Stimulated activated CD4-positive, alpha-beta T cell treated with anti-CD3 and anti-CD28 coated beads, Interleukin-12 subunit alpha, Interleukin-12 subunit beta, amount 100 ng/mL, for 4 hours (primary cell): ENCODE measurements around the gene CPED1.
"Not testable (repeated sequence)": the region's sequence is repeated elsewhere in the genome, so short reads cannot be mapped to it uniquely, and the experiment has no call there.

ENCODE experiments used
- DNase-seq: peaks from one replicate; pipeline ENCODE4 v3.0.0-alpha.2; 2020

CPED1 gene

GRCh38 chr7:120981888-120982615 lies 6.5 kb upstream of the CPED1 start:
- DNase-seq: no peak

- DNase-seq: not testable (repeated sequence)
Measured at GRCh38 chr7:120983592-120983991, 4.9 kb upstream of the CPED1 start.

DNA sequence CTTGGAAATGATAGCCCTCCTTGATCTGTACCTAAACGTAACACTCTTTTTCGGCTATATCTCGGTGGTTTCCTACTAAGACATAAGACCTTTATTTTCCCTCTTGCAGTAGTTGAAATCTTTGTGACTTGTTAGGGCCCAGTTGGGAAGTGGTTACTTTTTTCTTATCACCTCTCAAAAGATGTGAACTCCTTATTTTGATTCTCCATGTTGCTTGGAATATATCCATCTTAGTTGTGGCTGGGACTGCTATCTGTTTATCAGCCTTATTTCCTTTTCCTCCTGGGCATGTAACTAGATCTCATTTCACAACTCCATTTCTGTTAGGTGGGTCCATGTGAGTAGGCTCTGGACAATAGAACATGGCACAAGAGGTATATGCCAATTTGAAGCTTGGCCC lies 4.1 kb upstream of the CPED1 start:
- DNase-seq: no peak

DNA sequence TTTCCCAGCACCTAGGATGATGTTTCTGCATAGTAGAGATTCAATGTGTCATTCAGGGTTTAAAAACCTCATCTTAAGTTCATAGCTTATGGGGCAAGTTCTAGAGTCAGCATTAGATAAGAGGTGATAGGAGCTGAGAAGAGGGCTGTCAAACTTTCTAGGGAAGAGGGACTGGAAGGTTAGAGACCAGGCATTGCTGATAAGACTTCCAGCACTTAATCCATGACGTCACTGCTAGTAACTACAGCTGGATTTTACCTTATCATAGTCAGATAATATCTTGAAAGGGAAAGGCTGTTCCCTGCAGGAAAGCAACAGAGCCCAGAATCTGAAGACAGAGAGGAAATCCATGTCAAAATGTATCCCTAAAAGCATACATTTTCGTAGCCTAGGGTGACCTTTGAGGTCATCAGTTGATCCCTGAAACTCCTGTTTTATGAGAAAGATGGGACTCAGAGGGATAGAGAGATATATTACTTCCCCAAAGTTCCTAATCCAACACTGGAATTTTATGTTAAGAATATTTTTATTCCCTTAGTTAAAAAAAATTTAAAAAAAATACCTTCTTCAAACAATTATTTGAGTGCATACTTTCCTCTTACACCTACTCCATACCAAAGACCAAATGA lies 3.3 kb upstream of the CPED1 start:
- no peak for DNase-seq

GRCh38 chr7:120985839-120986238 lies 2.7 kb upstream of the CPED1 start:
- no peak for DNase-seq

GRCh38 chr7:120986650-120987049 lies 1.9 kb upstream of the CPED1 start:
- no peak for DNase-seq

- DNase-seq: no peak
Measured at GRCh38 chr7:120987280-120987679, 1.2 kb upstream of the CPED1 start.

DNA sequence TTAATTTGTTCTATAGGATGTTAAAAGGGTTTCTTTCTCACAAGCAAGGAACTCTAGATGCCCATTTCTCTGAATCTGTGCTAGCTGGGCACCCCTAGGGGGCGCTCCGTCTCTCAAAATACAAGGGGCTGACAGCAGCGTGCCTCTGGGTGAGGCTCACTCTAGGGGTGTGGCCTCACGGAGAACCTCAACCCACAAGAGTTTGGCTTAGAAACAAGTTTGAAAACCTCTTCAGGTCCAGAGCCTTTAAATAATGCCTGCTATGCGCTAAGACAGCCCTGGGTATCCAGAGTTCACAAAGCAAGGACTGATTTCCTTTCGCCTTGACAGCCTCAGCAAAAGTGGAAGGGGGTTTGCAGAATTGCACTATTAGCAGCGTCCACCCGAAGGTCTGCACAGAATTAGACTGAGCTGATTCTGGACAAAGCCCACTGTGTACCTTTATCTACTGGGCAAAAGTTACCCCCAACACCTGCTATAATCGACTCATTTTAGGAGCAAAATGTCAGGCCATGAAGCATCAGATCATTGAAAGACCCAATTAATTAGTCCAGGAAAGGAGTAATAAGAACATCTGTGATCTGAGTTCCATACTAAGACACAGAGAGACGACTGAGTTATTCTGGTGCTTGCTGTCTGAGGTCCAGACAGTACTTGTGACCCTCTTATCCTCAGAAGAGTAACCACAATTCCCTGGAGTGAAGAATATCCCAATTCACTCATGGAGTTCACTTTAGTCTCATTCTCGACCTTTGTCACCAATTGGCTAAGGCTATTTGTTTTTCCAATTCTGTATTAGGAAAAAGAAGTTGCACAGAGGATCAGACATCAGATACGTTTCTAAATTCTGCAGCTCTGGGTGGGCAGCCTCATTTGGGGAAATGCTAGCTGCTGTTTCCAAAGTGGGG lies 574 bp upstream of the CPED1 start:
- DNase-seq: peak; percentile 80

DNA sequence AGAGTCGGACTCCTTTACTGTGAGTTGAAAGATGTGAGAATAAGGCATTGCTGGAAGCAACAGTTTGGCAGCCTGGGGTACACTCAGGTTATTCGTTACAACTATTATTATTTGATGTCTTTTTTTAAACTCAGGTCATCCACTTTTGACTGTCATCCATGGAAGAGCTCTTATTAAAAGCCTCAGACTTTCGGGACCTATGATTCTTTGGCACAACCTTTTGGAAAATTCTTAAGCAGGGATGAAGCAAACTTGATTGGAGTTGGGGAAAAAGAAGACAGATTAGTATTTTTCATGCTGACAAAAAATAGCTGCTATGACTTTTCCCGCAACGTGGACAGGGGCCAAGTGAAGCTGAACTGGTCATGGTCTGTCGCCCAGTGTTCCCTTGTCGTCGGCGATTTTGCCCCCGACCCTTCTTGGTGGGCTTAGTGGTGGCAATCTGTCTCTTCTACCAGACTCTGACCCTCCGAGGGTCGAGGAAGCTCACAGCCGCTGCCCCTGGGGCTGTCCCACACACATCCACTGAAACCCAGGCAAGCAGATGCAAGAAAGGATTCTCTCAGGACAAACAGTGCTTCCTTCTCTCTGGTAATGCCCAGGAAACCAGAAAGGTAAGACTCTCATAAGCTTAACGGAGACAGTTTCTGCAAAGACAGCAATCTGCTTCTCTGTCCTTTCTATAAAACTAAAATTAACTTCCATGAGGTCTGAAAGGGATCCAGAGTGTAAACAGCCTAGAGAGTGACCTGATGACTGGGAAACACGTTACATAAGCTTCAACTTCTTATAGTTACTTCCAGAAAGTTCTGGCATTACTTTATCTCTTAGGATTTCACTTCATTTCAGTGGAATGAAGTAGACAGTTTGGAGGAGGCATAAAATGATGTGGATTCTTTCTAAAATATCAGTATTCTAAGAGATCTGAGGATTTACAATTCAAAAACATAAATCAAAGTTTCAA lies 1.0 kb downstream of the CPED1 start:
- no peak for DNase-seq

DNA sequence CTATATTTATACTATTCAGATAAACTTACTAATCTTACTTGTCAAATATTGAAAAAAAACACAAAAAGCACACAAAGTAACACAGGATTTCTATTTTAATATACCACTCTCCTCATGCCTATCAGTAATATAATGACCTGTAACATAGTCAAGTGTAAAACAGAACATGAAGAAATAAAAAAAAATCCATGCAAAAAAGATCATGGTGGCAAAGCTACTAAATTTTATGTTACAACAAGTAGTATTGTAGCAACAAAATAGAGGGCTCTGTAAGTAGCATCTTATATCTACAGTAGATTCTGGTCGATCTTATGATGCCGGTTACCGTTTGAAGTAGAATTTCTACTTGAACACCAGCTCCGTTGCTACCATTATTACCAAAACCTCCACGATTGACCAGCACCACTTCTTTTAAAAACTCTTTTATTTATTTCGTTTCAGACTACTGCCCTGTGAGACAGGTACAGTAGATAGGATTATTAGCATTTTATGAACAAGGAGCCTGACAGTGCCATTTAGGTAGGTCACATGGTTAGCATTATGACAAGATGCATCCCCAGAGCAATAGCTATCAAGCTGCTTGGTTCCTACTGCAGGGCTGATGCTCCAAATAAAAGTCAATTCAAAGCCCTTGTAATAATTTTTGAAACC lies 2.1 kb downstream of the CPED1 start:
- no peak for DNase-seq

DNA sequence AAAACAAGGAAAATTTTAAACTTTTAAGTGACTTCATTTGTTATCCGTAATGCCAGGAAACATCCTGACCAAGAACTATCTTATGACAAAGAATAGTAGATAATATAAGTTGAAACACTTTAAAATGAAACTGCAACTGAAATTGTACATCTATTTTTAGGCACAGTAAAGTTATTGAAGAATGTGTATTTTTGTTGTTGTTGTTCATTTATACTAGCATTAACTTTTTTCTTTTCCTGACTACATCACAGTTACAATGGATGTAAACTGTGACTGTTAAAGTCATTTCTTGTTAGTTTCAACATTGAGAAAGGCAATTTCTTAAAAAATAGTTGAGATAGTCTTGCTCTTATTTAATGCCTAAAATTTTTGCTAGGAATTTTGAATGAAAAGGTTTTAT lies 2.6 kb downstream of the CPED1 start:
- no peak for DNase-seq

DNA sequence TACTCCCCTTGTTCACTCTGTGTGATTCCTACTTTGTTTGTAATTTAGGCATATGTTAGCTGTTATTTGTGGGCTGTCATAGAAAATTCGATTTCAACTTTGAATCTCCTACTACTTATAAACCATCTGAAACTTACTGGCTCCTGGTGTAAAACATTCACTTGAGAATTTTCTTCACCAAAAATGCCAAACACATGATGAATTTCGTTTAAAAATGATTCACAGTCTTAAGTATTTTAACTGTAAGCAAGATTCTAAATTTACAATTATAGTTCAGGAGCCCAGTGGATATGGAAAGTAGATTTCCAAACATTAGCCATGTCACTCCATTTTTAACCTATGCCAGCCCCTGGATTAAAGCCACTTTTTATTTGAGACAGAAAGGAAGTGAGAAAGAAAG lies 3.1 kb downstream of the CPED1 start:
- no peak for DNase-seq

- DNase-seq: no peak
Measured at GRCh38 chr7:120992272-120992964, 3.9 kb downstream of the CPED1 start.

DNA sequence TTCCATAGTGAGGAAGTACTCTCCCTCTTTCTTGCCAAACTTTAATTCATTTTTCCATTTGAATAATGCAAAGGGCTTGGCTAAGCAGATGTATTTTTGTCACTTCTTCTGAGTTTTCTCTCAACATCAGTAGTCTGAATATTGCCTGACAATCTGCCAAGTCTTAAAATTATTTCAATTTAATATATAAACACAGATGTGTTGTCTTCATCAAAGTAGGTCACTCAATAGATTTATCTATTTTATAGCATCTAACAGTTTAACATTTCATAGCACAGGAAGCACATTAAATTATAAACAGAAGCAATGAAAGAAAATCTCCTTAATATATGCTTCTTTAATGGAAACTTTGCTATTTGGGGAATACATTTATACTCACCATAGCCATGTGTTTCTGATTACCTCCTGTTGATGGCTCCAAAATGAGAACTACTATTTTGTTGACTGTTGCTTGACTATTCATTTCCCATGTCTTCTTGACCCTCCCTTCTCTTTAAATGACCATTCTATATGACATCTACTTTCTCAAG lies 4.5 kb downstream of the CPED1 start:
- no peak for DNase-seq

DNA sequence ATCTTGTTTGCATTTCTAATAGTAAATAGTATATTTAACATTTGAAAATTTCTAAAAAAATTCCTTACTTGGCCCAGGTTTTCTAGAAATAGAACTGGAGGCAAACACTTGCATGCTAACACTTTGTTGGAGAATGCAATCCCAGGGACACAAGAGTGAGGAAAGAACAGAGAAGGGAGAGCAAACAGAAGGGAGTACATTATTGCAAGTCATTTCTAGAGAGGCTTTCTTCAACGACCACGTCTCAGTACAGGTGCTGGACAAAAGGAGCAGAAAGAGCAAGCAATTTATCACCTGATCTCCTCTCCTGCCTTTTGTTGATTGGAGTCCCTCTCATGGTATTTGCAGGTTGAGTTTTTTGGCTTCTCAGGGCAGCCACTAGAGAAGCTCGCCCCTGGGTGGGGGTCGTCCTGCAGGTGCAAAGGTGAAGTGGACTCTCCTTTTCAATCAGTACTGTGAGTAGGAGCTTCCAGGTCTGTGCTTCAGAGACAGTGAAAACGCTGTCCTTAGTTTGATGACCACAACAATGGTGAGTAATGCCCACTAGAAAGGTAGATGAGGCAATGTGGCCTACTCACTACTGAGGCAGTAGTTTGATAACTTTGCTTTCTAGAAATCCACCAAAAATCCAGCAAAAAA lies 5.2 kb downstream of the CPED1 start:
- DNase-seq: no peak

DNA sequence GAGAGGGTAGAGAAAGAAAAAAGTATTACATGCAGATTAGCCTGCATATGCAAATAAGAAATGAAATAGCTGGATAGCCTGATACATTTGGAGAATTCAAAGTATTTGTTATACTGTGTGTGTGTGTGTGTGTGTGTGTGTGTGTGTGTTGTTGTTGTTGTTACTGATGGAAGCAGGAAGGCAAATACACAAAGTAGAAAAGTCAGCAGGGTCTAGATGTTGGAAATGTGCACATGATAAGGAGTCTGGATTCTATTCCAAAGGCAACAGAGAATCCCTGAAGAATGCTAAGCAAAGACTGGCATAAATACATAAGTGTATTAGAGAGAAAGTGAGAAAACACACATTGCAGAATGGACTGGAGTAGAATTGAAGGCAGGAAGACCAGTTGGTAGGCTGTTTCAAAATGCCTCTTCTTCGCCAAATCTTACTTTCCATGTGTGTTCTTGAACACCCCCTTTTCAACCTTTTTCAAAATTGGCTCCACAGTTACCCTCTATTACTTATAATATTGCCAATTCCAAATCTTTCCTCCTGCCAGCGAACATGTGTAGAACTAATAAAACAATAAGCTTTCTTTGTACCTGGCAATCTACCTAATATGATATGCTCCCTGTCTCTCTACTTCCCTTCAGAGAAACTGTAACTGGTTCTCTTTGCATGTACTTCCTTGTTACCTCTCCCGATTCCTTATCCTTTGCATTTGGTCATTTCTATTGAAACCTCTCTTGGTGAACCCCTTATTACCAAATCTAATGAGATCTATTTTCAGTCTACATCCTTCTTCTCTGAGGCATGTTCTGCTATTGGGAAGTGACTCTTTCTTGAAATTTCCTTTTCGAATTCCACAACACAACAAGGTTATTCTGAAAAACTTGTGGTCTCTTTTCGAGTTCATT lies 6.2 kb downstream of the CPED1 start:
- no peak for DNase-seq

GRCh38 chr7:120995654-120996053 lies 7.1 kb downstream of the CPED1 start:
- no peak for DNase-seq

DNA sequence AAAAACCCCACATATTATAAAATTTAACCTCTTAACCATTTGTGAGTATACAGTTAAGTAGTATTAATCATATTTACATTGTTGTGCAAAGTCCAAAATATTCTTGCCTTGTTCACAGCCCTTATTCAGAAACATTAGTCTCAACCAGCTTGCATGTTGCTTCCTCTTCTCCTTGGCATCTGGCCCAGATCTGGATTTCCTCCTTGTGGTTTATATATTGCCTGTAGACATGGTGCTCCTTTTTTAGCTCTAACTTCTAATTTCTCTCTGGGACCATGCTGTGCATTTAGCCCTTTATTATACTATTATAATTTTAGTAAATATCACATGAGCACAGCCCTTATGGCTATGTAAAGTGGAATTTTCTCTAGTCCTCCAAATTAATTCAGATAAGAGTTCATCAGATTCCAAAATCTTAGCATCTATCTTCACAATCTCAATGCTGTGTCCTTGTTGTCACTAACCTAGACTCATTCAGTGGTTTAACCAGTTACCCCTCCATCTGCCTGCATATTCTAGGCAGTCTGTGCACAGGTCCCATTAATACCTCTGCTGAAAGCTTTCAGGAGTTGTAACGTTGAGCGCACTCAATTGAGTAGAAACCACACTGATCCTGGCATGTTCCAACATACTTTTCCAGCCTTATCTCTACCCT lies 7.9 kb downstream of the CPED1 start:
- DNase-seq: no peak

GRCh38 chr7:120996988-120997345 lies 8.5 kb downstream of the CPED1 start:
- DNase-seq: no peak
